GM23338 (cell line): ENCODE measurements around the gene COA6. TPM values are rescaled to one million over a fixed set of nuclear protein-coding genes. Genes with fewer than 3 reads are reported as not detected.

Source experiments
- ATAC-seq: fragments of 200-7000 bp; cut with Tn5 transposase; 3 replicates; pipeline ENCODE4 v1.9.1; 2020
- DNase-seq: peaks from one replicate; pipeline ENCODE4 v3.0.0-alpha.2; 2015; ENCODE audit warnings: low spot score
- H2AFZ ChIP-seq: fragments of 200-600 bp; sonication (generic); 2 replicates; pipeline ENCODE4 v1.8.0; 2016; ENCODE audit warnings: antibody characterized with exemption, mild to moderate bottlenecking, moderate library complexity
- H3F3A ChIP-seq: fragments of 200-600 bp; sonication (generic); replicated peaks from 2 replicates; pipeline ENCODE4 v1.8.0; 2017; ENCODE audit warnings: antibody characterized with exemption, mixed run types, low read depth
- H3K27ac ChIP-seq: fragments of 200-600 bp; sonication (generic); 2 replicates; pipeline ENCODE4 v1.6.1; 2016; ENCODE audit warnings: low read depth
- H3K27me3 ChIP-seq: fragments of 200-600 bp; sonication (generic); 2 replicates; pipeline ENCODE4 v1.8.0; 2016; ENCODE audit warnings: mild to moderate bottlenecking, mixed run types, moderate library complexity; ENCODE audit not compliant: insufficient read depth
- H3K36me3 ChIP-seq: fragments of 200-600 bp; sonication (generic); 2 replicates; pipeline ENCODE4 v1.8.0; 2016; ENCODE audit warnings: mild to moderate bottlenecking; ENCODE audit not compliant: insufficient read depth
- H3K4me1 ChIP-seq: fragments of 200-600 bp; sonication (generic); 2 replicates; pipeline ENCODE4 v1.8.0; 2016; ENCODE audit warnings: mild to moderate bottlenecking, moderate library complexity; ENCODE audit not compliant: insufficient read depth
- H3K4me2 ChIP-seq: fragments of 200-600 bp; sonication (generic); 2 replicates; pipeline ENCODE4 v1.7.1; 2017; ENCODE audit warnings: mixed run types
- H3K4me3 ChIP-seq: fragments of 200-600 bp; sonication (generic); 2 replicates; pipeline ENCODE4 v1.6.1; 2016; ENCODE audit warnings: mixed run types
- H3K79me2 ChIP-seq: fragments of 200-600 bp; sonication (generic); replicated peaks from 2 replicates; pipeline ENCODE4 v1.8.0; 2017; ENCODE audit warnings: mild to moderate bottlenecking; ENCODE audit not compliant: insufficient read depth
- H3K9me2 ChIP-seq: fragments of 200-600 bp; sonication (generic); 2 replicates; pipeline ENCODE4 v1.8.0; 2017; ENCODE audit not compliant: insufficient read depth
- H4K20me1 ChIP-seq: fragments of 200-600 bp; sonication (generic); replicated peaks from 2 replicates; pipeline ENCODE4 v1.8.0; 2017; ENCODE audit warnings: mild to moderate bottlenecking; ENCODE audit not compliant: insufficient read depth
- H3K27ac Mint-ChIP-seq: 2 replicates; pipeline ENCODE4 v1.8.0; 2020; ENCODE audit warnings: inconsistent platforms, mild to moderate bottlenecking, moderate library complexity, mixed read lengths
- H3K27me3 Mint-ChIP-seq: 3 replicates; pipeline ENCODE4 v1.8.0; 2022; ENCODE audit warnings: low read depth, mild to moderate bottlenecking, moderate library complexity, mixed read lengths, inconsistent platforms; ENCODE audit not compliant: insufficient read depth, poor library complexity
- H3K36me3 Mint-ChIP-seq: 3 replicates; pipeline ENCODE4 v1.8.0; 2021; ENCODE audit warnings: low read depth, mild to moderate bottlenecking, inconsistent platforms, moderate library complexity, mixed read lengths
- H3K4me1 Mint-ChIP-seq: 3 replicates; pipeline ENCODE4 v1.8.0; 2020; ENCODE audit warnings: mild to moderate bottlenecking, inconsistent platforms, mixed read lengths
- H3K4me3 Mint-ChIP-seq: 3 replicates; pipeline ENCODE4 v1.8.0; 2021; ENCODE audit warnings: moderate library complexity, mild to moderate bottlenecking, inconsistent platforms, mixed read lengths
- H3K9me3 Mint-ChIP-seq: 3 replicates; pipeline ENCODE4 v1.8.0; 2020; ENCODE audit warnings: moderate library complexity, mild to moderate bottlenecking, inconsistent platforms, mixed read lengths
- CREB1 ChIP-seq: fragments of 250-450 bp; sonication (Bioruptor Pico); IDR thresholded peaks from 2 replicates; pipeline ENCODE4 v1.5.0; 2020; ENCODE audit warnings: low read depth, mild to moderate bottlenecking, moderate library complexity
- NANOG ChIP-seq: IDR thresholded peaks from 2 replicates; pipeline ENCODE4 v1.6.1; 2016; ENCODE audit warnings: antibody characterized with exemption, borderline replicate concordance
- polyA plus RNA-seq: library from polyadenylated mRNA; unstranded; fragments of >200 nt; fragmentation: Nextera tagmentation; extraction: Ambion mirVana; gene quantifications from 2 replicates; pipeline ENCODE4 v1.2.1, GENCODE V29; 2016
- total RNA-seq: library from RNA; depleted of rRNA; stranded (reverse); fragments of >200 nt; shearing (Covaris generic); gene quantifications from 2 replicates; pipeline ENCODE4 v1.2.3, GENCODE V29; 2014
- TF ChIP-seq, protein P1 (sequence below): IDR thresholded peaks from 2 replicates; pipeline ENCODE4 v1.6.1; 2016; ENCODE audit warnings: antibody characterized with exemption
- TF ChIP-seq, protein P2 (sequence below): fragments of 250-450 bp; sonication (Bioruptor Pico); IDR thresholded peaks from 2 replicates; pipeline ENCODE4 v1.5.0; 2020; ENCODE audit warnings: mild to moderate bottlenecking, moderate library complexity
- TF ChIP-seq, protein P3 (sequence below), 2 experiments: fragments of 200-600 bp in 1 of 2; sonication (generic) in 1 of 2; conservative IDR thresholded peaks; 2 replicates each; pipeline versions ENCODE4 v1.5.1 to v1.6.1; 2016 to 2017; ENCODE audit warnings: antibody characterized with exemption in 2 of 2, low read depth in 2 of 2, mild to moderate bottlenecking in 2 of 2, moderate library complexity in 1 of 2
- TF ChIP-seq, protein P4 (sequence below): IDR thresholded peaks from one replicate; pipeline ENCODE4 v1.6.1; 2018; ENCODE audit warnings: antibody characterized with exemption; ENCODE audit not compliant: unreplicated experiment

COA6 gene
- total and polyA plus RNA-seq, 2 experiments from 2014 or later, result 20.7 to 156 TPM

DNA sequence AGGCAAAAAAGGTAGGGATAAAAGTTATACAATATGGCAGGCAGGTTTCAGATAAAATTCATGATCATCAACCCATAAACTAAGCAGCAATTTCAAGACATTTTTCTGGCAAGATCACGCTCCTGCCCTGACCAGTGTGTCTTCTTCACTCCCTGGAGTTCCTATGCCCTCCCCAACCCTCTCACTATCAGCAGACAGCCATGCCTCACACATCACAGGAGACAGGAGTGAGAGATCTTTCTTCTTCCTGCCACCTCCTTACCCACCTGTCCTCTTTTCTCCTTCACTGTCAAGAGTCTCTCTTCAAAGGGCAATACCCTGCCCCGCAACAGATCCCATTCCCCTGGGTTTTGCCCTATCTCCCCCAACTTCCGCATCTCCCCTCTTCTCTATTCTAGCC, 28.4 kb downstream of the COA6 start:
- no peak overlapping the region for H3K4me2 ChIP-seq
- no peak overlapping the region for H3K4me3 Mint-ChIP-seq
- DNase-seq (no peak), ATAC-seq (no peak)
- H3K4me3 ChIP-seq, result no peak overlapping the region
- no peaks in the 10 kb centered on the region for H3K9me2 ChIP-seq
- no peaks in the 10 kb centered on the region; the same call in 2 of the 3 replicates for H3K4me1 Mint-ChIP-seq
- no peaks in the 10 kb centered on the region for H3F3A ChIP-seq
- H3K27me3 Mint-ChIP-seq, result peaks cover 2% of the 10 kb centered on the region
- no peak overlapping the region for H3K27ac Mint-ChIP-seq
- TF ChIP-seq, protein P1, sequence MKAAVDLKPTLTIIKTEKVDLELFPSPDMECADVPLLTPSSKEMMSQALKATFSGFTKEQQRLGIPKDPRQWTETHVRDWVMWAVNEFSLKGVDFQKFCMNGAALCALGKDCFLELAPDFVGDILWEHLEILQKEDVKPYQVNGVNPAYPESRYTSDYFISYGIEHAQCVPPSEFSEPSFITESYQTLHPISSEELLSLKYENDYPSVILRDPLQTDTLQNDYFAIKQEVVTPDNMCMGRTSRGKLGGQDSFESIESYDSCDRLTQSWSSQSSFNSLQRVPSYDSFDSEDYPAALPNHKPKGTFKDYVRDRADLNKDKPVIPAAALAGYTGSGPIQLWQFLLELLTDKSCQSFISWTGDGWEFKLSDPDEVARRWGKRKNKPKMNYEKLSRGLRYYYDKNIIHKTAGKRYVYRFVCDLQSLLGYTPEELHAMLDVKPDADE, result no peak
- TF ChIP-seq CREB1 (CRISPR knock-in tag) (no peak), NANOG (no peak)
- TF ChIP-seq, protein P2, sequence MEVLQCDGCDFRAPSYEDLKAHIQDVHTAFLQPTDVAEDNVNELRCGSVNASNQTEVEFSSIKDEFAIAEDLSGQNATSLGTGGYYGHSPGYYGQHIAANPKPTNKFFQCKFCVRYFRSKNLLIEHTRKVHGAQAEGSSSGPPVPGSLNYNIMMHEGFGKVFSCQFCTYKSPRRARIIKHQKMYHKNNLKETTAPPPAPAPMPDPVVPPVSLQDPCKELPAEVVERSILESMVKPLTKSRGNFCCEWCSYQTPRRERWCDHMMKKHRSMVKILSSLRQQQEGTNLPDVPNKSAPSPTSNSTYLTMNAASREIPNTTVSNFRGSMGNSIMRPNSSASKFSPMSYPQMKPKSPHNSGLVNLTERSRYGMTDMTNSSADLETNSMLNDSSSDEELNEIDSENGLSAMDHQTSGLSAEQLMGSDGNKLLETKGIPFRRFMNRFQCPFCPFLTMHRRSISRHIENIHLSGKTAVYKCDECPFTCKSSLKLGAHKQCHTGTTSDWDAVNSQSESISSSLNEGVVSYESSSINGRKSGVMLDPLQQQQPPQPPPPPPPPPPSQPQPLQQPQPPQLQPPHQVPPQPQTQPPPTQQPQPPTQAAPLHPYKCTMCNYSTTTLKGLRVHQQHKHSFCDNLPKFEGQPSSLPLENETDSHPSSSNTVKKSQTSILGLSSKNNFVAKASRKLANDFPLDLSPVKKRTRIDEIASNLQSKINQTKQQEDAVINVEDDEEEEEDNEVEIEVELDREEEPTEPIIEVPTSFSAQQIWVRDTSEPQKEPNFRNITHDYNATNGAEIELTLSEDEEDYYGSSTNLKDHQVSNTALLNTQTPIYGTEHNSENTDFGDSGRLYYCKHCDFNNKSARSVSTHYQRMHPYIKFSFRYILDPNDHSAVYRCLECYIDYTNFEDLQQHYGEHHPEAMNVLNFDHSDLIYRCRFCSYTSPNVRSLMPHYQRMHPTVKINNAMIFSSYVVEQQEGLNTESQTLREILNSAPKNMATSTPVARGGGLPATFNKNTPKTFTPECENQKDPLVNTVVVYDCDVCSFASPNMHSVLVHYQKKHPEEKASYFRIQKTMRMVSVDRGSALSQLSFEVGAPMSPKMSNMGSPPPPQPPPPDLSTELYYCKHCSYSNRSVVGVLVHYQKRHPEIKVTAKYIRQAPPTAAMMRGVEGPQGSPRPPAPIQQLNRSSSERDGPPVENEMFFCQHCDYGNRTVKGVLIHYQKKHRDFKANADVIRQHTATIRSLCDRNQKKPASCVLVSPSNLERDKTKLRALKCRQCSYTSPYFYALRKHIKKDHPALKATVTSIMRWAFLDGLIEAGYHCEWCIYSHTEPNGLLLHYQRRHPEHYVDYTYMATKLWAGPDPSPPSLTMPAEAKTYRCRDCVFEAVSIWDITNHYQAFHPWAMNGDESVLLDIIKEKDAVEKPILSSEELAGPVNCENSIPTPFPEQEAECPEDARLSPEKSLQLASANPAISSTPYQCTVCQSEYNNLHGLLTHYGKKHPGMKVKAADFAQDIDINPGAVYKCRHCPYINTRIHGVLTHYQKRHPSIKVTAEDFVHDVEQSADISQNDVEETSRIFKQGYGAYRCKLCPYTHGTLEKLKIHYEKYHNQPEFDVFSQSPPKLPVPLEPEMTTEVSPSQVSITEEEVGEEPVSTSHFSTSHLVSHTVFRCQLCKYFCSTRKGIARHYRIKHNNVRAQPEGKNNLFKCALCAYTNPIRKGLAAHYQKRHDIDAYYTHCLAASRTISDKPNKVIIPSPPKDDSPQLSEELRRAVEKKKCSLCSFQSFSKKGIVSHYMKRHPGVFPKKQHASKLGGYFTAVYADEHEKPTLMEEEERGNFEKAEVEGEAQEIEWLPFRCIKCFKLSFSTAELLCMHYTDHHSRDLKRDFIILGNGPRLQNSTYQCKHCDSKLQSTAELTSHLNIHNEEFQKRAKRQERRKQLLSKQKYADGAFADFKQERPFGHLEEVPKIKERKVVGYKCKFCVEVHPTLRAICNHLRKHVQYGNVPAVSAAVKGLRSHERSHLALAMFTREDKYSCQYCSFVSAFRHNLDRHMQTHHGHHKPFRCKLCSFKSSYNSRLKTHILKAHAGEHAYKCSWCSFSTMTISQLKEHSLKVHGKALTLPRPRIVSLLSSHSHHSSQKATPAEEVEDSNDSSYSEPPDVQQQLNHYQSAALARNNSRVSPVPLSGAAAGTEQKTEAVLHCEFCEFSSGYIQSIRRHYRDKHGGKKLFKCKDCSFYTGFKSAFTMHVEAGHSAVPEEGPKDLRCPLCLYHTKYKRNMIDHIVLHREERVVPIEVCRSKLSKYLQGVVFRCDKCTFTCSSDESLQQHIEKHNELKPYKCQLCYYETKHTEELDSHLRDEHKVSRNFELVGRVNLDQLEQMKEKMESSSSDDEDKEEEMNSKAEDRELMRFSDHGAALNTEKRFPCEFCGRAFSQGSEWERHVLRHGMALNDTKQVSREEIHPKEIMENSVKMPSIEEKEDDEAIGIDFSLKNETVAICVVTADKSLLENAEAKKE (CRISPR knock-in tag), result no peak
- TF ChIP-seq, protein P3, sequence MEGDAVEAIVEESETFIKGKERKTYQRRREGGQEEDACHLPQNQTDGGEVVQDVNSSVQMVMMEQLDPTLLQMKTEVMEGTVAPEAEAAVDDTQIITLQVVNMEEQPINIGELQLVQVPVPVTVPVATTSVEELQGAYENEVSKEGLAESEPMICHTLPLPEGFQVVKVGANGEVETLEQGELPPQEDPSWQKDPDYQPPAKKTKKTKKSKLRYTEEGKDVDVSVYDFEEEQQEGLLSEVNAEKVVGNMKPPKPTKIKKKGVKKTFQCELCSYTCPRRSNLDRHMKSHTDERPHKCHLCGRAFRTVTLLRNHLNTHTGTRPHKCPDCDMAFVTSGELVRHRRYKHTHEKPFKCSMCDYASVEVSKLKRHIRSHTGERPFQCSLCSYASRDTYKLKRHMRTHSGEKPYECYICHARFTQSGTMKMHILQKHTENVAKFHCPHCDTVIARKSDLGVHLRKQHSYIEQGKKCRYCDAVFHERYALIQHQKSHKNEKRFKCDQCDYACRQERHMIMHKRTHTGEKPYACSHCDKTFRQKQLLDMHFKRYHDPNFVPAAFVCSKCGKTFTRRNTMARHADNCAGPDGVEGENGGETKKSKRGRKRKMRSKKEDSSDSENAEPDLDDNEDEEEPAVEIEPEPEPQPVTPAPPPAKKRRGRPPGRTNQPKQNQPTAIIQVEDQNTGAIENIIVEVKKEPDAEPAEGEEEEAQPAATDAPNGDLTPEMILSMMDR (conservative IDR thresholded peaks at IDR 0.05; ENCODE audit: low read depth in 2 of 2), result no peak
- TF ChIP-seq, protein P4, sequence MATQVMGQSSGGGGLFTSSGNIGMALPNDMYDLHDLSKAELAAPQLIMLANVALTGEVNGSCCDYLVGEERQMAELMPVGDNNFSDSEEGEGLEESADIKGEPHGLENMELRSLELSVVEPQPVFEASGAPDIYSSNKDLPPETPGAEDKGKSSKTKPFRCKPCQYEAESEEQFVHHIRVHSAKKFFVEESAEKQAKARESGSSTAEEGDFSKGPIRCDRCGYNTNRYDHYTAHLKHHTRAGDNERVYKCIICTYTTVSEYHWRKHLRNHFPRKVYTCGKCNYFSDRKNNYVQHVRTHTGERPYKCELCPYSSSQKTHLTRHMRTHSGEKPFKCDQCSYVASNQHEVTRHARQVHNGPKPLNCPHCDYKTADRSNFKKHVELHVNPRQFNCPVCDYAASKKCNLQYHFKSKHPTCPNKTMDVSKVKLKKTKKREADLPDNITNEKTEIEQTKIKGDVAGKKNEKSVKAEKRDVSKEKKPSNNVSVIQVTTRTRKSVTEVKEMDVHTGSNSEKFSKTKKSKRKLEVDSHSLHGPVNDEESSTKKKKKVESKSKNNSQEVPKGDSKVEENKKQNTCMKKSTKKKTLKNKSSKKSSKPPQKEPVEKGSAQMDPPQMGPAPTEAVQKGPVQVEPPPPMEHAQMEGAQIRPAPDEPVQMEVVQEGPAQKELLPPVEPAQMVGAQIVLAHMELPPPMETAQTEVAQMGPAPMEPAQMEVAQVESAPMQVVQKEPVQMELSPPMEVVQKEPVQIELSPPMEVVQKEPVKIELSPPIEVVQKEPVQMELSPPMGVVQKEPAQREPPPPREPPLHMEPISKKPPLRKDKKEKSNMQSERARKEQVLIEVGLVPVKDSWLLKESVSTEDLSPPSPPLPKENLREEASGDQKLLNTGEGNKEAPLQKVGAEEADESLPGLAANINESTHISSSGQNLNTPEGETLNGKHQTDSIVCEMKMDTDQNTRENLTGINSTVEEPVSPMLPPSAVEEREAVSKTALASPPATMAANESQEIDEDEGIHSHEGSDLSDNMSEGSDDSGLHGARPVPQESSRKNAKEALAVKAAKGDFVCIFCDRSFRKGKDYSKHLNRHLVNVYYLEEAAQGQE, result no peak
- H3K4me1 ChIP-seq, result no peaks in the 10 kb centered on the region
- peaks cover 4% of the 10 kb centered on the region for H3K9me3 Mint-ChIP-seq
- H4K20me1 ChIP-seq, result no peaks in the 10 kb centered on the region; the same call in 1 of the 2 replicates
- no peak overlapping the region for H3K27ac ChIP-seq
- H2AFZ ChIP-seq, result no peak overlapping the region
- H3K27me3 ChIP-seq, result no peaks in the 10 kb centered on the region
- no peaks in the 10 kb centered on the region for H3K79me2 ChIP-seq
- no peaks in the 10 kb centered on the region for H3K36me3 ChIP-seq
- H3K36me3 Mint-ChIP-seq, result peaks cover 11% of the 10 kb centered on the region
